Tibial artery (tissue), 4 donors: ENCODE measurements around the gene RAB44.

ENCODE experiments used
- DNase-seq, 2 donors: peaks; one replicate each; pipeline ENCODE4 v3.0.0-alpha.2; 2019
- H3K27ac ChIP-seq, 2 donors: fragments of 200-600 bp; sonication (generic) in 1 of 2; 1 replicate in 1 of 2; 2 replicates in 1 of 2; pipeline ENCODE4 v1.5.1; 2018 to 2019; ENCODE audit warnings: mild to moderate bottlenecking in 1 of 2
- H3K27me3 ChIP-seq, 2 donors: fragments of 200-600 bp; sonication (generic) in 1 of 2; one replicate each; pipeline versions ENCODE4 v1.5.1 to v1.6.0; 2016 to 2019
- H3K36me3 ChIP-seq, 3 donors: fragments of 200-600 bp; sonication (generic) in 2 of 3; one replicate each; pipeline ENCODE4 v1.5.1; 2016 to 2019; ENCODE audit warnings: mild to moderate bottlenecking in 2 of 3
- H3K4me1 ChIP-seq, 4 donors: fragments of 200-600 bp; sonication (generic) in 2 of 4; 1 replicate in 3 of 4; 2 replicates in 1 of 4; pipeline ENCODE4 v1.5.1; 2016 to 2019
- H3K4me3 ChIP-seq, 2 donors: fragments of 200-600 bp; sonication (generic) in 1 of 2; 1 replicate in 1 of 2; 2 replicates in 1 of 2; pipeline ENCODE4 v1.5.1; 2018 to 2019; ENCODE audit warnings: mild to moderate bottlenecking in 2 of 2
- H3K9me3 ChIP-seq, 3 donors: fragments of 200-600 bp; sonication (generic) in 1 of 3; one replicate each; pipeline ENCODE4 v1.5.1; 2016 to 2019
- CTCF ChIP-seq, 2 experiments: fragments of 200-600 bp in 1 of 2; fragments of 450-650 bp in 1 of 2; IDR thresholded peaks; one replicate each; pipeline ENCODE4 v1.5.1; 2017 to 2019; ENCODE audit warnings: antibody characterized with exemption in 2 of 2, mild to moderate bottlenecking in 1 of 2, moderate library complexity in 1 of 2
- intact Hi-C: fragments of 100-400 bp; cut with DNase I; formaldehyde crosslinking; loops from one replicate; pipeline ENCODE4 v1.15.0; 2023; ENCODE audit warnings: low total_unique reads

RAB44 gene

GRCh38 chr6:36742146-36742545 lies 44.5 kb downstream of the RAB44 start:
- intact Hi-C loops = loop anchor here (10.0 kb wide), 1 partner anchor 327 kb away; no protein-coding TSS in a partner anchor
- Histone ChIP-seq H3K36me3 (no peaks in the 10 kb centered on the region), H3K9me3 (no peaks in the 10 kb centered on the region), H3K4me3 (no peak overlapping the region), H3K27ac (no peak overlapping the region), H3K4me1 (no peaks in the 10 kb centered on the region), H3K27me3 (peaks cover 0 to 2% of the 10 kb centered on the region in 2 donors)
- DNase-seq = no peak
- TF ChIP-seq CTCF (IDR thresholded peaks at IDR 0.05) = no peak

DNA sequence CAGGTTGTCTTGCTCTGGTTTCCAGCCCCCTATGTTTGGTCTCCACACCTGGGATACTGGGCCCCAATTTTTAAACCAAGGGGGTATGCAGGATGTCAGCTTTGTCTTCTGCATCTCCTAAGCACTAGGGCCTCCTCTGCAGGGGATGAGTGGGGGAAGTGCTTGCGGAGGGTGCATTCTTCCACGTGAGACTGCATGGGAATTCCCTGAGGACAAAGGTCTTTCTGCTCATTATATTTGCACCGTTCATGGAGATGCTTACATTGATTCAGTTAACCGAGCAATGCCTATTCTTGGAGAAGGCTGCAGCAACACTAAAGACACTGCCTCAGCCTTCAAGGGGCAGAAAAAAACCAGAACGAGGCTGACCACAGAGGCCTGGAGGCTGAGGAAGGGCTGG lies 45.4 kb downstream of the RAB44 start:
- H3K4me1 ChIP-seq = no peaks in the 10 kb centered on the region
- no peak overlapping the region for H3K4me3 ChIP-seq
- no peaks in the 10 kb centered on the region for H3K36me3 ChIP-seq
- H3K27me3 ChIP-seq = peaks cover 0 to 2% of the 10 kb centered on the region in 2 donors
- H3K27ac ChIP-seq = no peak overlapping the region
- H3K9me3 ChIP-seq = no peaks in the 10 kb centered on the region
- intact Hi-C loops = loop anchor here (10.0 kb wide), 1 partner anchor 328 kb away; no protein-coding TSS in a partner anchor
- no peak for TF ChIP-seq CTCF (IDR thresholded peaks at IDR 0.05)
- DNase-seq = no peak

GRCh38 chr6:36743538-36744303 lies 46.1 kb downstream of the RAB44 start:
- Histone ChIP-seq H3K4me1 (no peaks in the 10 kb centered on the region), H3K36me3 (no peaks in the 10 kb centered on the region), H3K27ac (no peak overlapping the region), H3K27me3 (peaks cover 0 to 2% of the 10 kb centered on the region in 2 donors), H3K9me3 (peaks cover 0 to 4% (median 2%) of the 10 kb centered on the region in 3 donors), H3K4me3 (no peak overlapping the region)
- intact Hi-C loops = loop anchor here (10.0 kb wide), 1 partner anchor 329 kb away; no protein-coding TSS in a partner anchor
- no peak for DNase-seq
- no peak for TF ChIP-seq CTCF (IDR thresholded peaks at IDR 0.05)

DNA sequence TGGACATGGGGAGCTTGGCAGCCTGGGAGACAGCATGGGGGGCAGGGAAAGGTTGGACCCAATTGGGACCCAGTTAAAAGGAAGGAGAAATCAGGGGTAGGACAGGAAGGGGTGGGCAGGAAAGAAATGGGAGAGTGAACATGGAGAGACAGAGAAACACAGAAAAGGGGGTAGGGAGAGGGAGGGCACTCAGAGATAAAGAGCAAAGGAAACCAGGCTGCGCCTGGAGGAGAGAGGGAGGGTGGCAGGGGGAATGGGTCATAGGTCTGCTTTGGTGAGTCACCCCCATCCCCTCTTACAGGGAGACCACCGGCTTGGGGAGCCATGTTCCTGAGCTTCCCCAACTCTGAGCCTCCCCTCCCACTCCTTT lies 46.7 kb downstream of the RAB44 start:
- no peaks in the 10 kb centered on the region for H3K36me3 ChIP-seq
- intact Hi-C loops = loop anchor here (10.0 kb wide), 1 partner anchor 329 kb away; no protein-coding TSS in a partner anchor
- H3K9me3 ChIP-seq = peaks cover 0 to 7% (median 4%) of the 10 kb centered on the region in 3 donors
- peaks cover 0 to 2% of the 10 kb centered on the region in 2 donors for H3K27me3 ChIP-seq
- H3K4me3 ChIP-seq = no peak overlapping the region
- H3K4me1 ChIP-seq = no peaks in the 10 kb centered on the region
- H3K27ac ChIP-seq = no peak overlapping the region
- no peak for DNase-seq
- TF ChIP-seq CTCF (IDR thresholded peaks at IDR 0.05) = no peak

DNA sequence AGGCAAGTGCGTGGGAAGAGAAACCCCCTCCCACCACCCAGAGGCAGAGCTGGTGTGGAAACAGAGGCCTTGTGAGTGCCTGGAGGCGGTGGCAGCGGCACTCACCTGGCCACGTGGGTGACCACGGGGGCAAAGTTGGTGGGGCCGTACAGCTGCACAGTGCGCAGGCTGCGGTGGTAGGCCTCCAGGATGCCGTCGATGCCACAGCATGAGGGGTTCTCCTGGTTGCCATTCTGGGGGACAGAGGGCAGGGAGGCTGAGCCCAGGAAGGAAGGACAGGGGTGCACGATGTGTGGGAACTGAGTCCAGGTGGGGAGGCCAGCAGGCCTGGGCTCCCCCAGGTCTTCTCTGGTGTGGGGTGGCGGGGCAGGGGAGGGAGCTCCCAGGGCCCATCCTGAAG lies 47.7 kb downstream of the RAB44 start:
- Histone ChIP-seq H3K27ac (no peak overlapping the region), H3K4me3 (no peak overlapping the region), H3K4me1 (no peaks in the 10 kb centered on the region), H3K9me3 (peaks cover 0 to 13% (median 4%) of the 10 kb centered on the region in 3 donors), H3K36me3 (no peaks in the 10 kb centered on the region), H3K27me3 (peaks cover 0 to 2% of the 10 kb centered on the region in 2 donors)
- no peak for DNase-seq
- TF ChIP-seq CTCF (IDR thresholded peaks at IDR 0.05) = no peak
- intact Hi-C loops = loop anchor here (10.0 kb wide), 1 partner anchor 330 kb away; no protein-coding TSS in a partner anchor
